H1 (cell line): ENCODE results near the gene TPRX1. TPM values are rescaled to one million over a fixed set of nuclear protein-coding genes. Genes with fewer than 3 reads are reported as not detected.

Source experiments
- CTCF ChIA-PET: fragments of 300-600 bp; sonication (Branson Sonifier 250); formaldehyde crosslinking; loops from one replicate; lab custom pipeline; 2021; ENCODE audit not compliant: partially characterized antibody; lab: Charles Lee
- POLR2A ChIA-PET: fragments of 300-600 bp; sonication (Branson Sonifier 250); formaldehyde crosslinking; loops from one replicate; lab custom pipeline; 2021; ENCODE audit warnings: inconsistent platforms; ENCODE audit not compliant: partially characterized antibody; lab: Charles Lee
- DNase-seq, 2 experiments: peaks; one replicate each; pipeline versions ENCODE4 v3.0.0 to v3.0.0-alpha.2; 2010 to 2022; ENCODE audit warnings: low spot score in 2 of 2, low read depth in 1 of 2, mixed read lengths in 1 of 2
- FAIRE-seq: peaks from 2 replicates; lab custom pipeline; 2011; peaks lifted over from hg19 to GRCh38; lab: Jason Lieb, UNC
- H2AFZ ChIP-seq: 2 replicates; pipeline ENCODE4 v1.8.1; 2012; ENCODE audit warnings: low read length, inconsistent platforms
- H2AK5ac ChIP-seq: 2 replicates; pipeline ENCODE4 v1.6.1; 2013; ENCODE audit warnings: low read depth, low read length
- H2BK120ac ChIP-seq: replicated peaks from 2 replicates; pipeline ENCODE3; 2013; ENCODE audit warnings: low read depth, low read length, inconsistent platforms
- H2BK12ac ChIP-seq: 2 replicates; pipeline ENCODE4 v1.6.1; 2013; ENCODE audit warnings: low read depth, low read length
- H2BK15ac ChIP-seq: 2 replicates; pipeline ENCODE4 v1.6.1; 2013; ENCODE audit warnings: low read length
- H2BK20ac ChIP-seq: 2 replicates; pipeline ENCODE4 v1.6.1; 2013; ENCODE audit warnings: low read length
- H2BK5ac ChIP-seq: 2 replicates; pipeline ENCODE4 v1.6.1; 2013; ENCODE audit warnings: low read depth, low read length
- H3K14ac ChIP-seq: 2 replicates; pipeline ENCODE4 v1.6.1; 2013; ENCODE audit warnings: inconsistent platforms; ENCODE audit not compliant: insufficient read length
- H3K18ac ChIP-seq: 2 replicates; pipeline ENCODE4 v1.6.1; 2013; ENCODE audit warnings: low read length; ENCODE audit errors: extremely low read depth
- H3K23ac ChIP-seq: 2 replicates; pipeline ENCODE4 v1.6.1; 2013; ENCODE audit warnings: inconsistent platforms; ENCODE audit not compliant: insufficient read length
- H3K23me2 ChIP-seq: 2 replicates; pipeline ENCODE4 v1.6.1; 2013; ENCODE audit warnings: low read depth, low read length
- H3K27ac ChIP-seq: 2 replicates; pipeline ENCODE4 v1.6.1; 2011; ENCODE audit warnings: low read depth, low read length, inconsistent platforms
- H3K27me3 ChIP-seq, 4 experiments: replicated peaks in 1 of 4; 1 replicate in 1 of 4; 2 replicates in 3 of 4; pipeline versions ENCODE4 v1.6.1 to v1.8.1; 2011 to 2013; ENCODE audit warnings: low read length in 3 of 4, mild to moderate bottlenecking in 3 of 4, inconsistent platforms in 2 of 4, mixed read lengths in 2 of 4, moderate library complexity in 1 of 4; ENCODE audit not compliant: control insufficient read depth in 3 of 4, insufficient read depth in 3 of 4; ENCODE audit errors: extremely low read depth in 1 of 4
- H3K36me3 ChIP-seq, 4 experiments: 2 replicates each; pipeline versions ENCODE4 v1.6.1 to v1.8.1; 2011 to 2013; ENCODE audit warnings: mild to moderate bottlenecking in 4 of 4, low read length in 3 of 4, moderate library complexity in 2 of 4, control low read depth in 1 of 4, inconsistent platforms in 1 of 4; ENCODE audit not compliant: insufficient read depth in 4 of 4, control insufficient read depth in 2 of 4
- H3K4ac ChIP-seq: replicated peaks from 2 replicates; pipeline ENCODE3; 2013; ENCODE audit warnings: low read length, low read depth, mixed read lengths, inconsistent platforms; ENCODE audit not compliant: insufficient read length
- H3K4me1 ChIP-seq, 4 experiments: replicated peaks in 1 of 4; 1 replicate in 1 of 4; 2 replicates in 3 of 4; pipeline versions ENCODE4 v1.6.1 to v1.8.1; 2011 to 2013; ENCODE audit warnings: low read length in 3 of 4, inconsistent platforms in 2 of 4, mixed read lengths in 1 of 4; ENCODE audit not compliant: insufficient read depth in 4 of 4, control insufficient read depth in 3 of 4
- H3K4me2 ChIP-seq, 2 experiments: 2 replicates each; pipeline versions ENCODE4 v1.6.1 to v1.8.1; 2011 to 2013; ENCODE audit warnings: low read depth in 2 of 2, low read length in 2 of 2, control low read depth in 1 of 2, inconsistent platforms in 1 of 2, mild to moderate bottlenecking in 1 of 2; ENCODE audit not compliant: insufficient read depth in 1 of 2
- H3K4me3 ChIP-seq, 4 experiments: fragments of 200-600, 300-600 bp in 1 of 4; sonication (generic), shearing (Covaris generic), sonication (Bioruptor Twin) in 1 of 4; 2 replicates each; pipeline versions ENCODE4 v1.5.1 to v1.8.1; 2011 to 2016; ENCODE audit warnings: low read length in 4 of 4, low read depth in 3 of 4, control low read depth in 2 of 4, inconsistent platforms in 2 of 4, mild to moderate bottlenecking in 2 of 4, mixed read lengths in 1 of 4, moderate library complexity in 1 of 4; ENCODE audit not compliant: insufficient read depth in 2 of 4; ENCODE audit errors: extremely low read depth in 1 of 4
- H3K56ac ChIP-seq: replicated peaks from 2 replicates; pipeline ENCODE3; 2013; ENCODE audit warnings: low read depth, mild to moderate bottlenecking, mixed read lengths, low read length, inconsistent platforms; ENCODE audit not compliant: insufficient read length
- H3K79me1 ChIP-seq: 2 replicates; pipeline ENCODE4 v1.6.1; 2013; ENCODE audit warnings: low read depth, low read length, control low read depth
- H3K79me2 ChIP-seq, 2 experiments: 2 replicates each; pipeline versions ENCODE4 v1.6.1 to v1.8.1; 2012 to 2013; ENCODE audit warnings: low read length in 2 of 2, mild to moderate bottlenecking in 2 of 2, inconsistent platforms in 1 of 2; ENCODE audit not compliant: insufficient read depth in 2 of 2, control insufficient read depth in 1 of 2
- H3K9ac ChIP-seq, 4 experiments: replicated peaks in 1 of 4; 1 replicate in 1 of 4; 2 replicates in 3 of 4; pipeline versions ENCODE4 v1.6.1 to v1.8.1; 2011 to 2013; ENCODE audit warnings: low read depth in 3 of 4, low read length in 3 of 4, control low read depth in 2 of 4, mild to moderate bottlenecking in 2 of 4, moderate library complexity in 2 of 4, inconsistent platforms in 1 of 4; ENCODE audit errors: extremely low read depth in 1 of 4
- H3K9me3 ChIP-seq, 2 experiments: 2 replicates each; pipeline versions ENCODE4 v1.6.1 to v1.8.1; 2012 to 2013; ENCODE audit warnings: mild to moderate bottlenecking in 2 of 2, moderate library complexity in 2 of 2, control low read depth in 1 of 2, inconsistent platforms in 1 of 2, low read depth in 1 of 2, low read length in 1 of 2, mixed read lengths in 1 of 2; ENCODE audit not compliant: insufficient read depth in 2 of 2
- H4K20me1 ChIP-seq, 2 experiments: replicated peaks in 1 of 2; 2 replicates each; pipeline versions ENCODE3 to v1.8.1; 2011 to 2013; ENCODE audit warnings: inconsistent platforms in 2 of 2, low read length in 2 of 2, mild to moderate bottlenecking in 1 of 2; ENCODE audit not compliant: insufficient read depth in 2 of 2, control insufficient read depth in 1 of 2
- H4K5ac ChIP-seq: 2 replicates; pipeline ENCODE4 v1.6.1; 2013; ENCODE audit warnings: low read length, low read depth, mixed read lengths, inconsistent platforms; ENCODE audit not compliant: insufficient read length
- H4K8ac ChIP-seq: 2 replicates; pipeline ENCODE4 v1.8.0; 2013; ENCODE audit warnings: mild to moderate bottlenecking, moderate library complexity, low read length, inconsistent platforms; ENCODE audit not compliant: insufficient read depth; ENCODE audit errors: extremely low read depth
- H4K91ac ChIP-seq: replicated peaks from 2 replicates; pipeline ENCODE3; 2013; ENCODE audit warnings: low read length, mixed read lengths, inconsistent platforms; ENCODE audit not compliant: insufficient read length
- BRCA1 ChIP-seq: IDR thresholded peaks from 2 replicates; pipeline ENCODE4 v1.6.1; 2012; ENCODE audit warnings: low read depth, low read length, improper control_type of control experiment
- CBX5 ChIP-seq: fragments of 300-800, 300-1000 bp; sonication (generic); IDR thresholded peaks from 2 replicates; pipeline ENCODE4 v1.7.1; 2016; ENCODE audit warnings: antibody characterized with exemption, low read length, low read depth
- EZH2 ChIP-seq: fragments of 200-600 bp; sonication (generic); IDR thresholded peaks from 2 replicates; pipeline ENCODE4 v1.7.1; 2012; ENCODE audit warnings: low read depth, mild to moderate bottlenecking, moderate library complexity, low read length, inconsistent platforms; ENCODE audit not compliant: severe bottlenecking
- GABPA ChIP-seq: IDR thresholded peaks from 2 replicates; pipeline ENCODE4 v1.6.1; 2011; ENCODE audit warnings: mild to moderate bottlenecking, low read length, moderate library complexity, borderline replicate concordance; ENCODE audit not compliant: insufficient read depth
- HDAC2 ChIP-seq, 2 experiments: fragments of 300-600 bp in 1 of 2; sonication (generic) in 1 of 2; IDR thresholded peaks; 2 replicates each; pipeline ENCODE4 v1.6.1; 2011 to 2012; ENCODE audit warnings: low read depth in 2 of 2, low read length in 2 of 2, mild to moderate bottlenecking in 2 of 2, moderate library complexity in 2 of 2, borderline replicate concordance in 1 of 2, inconsistent platforms in 1 of 2
- MAX ChIP-seq: IDR thresholded peaks from 2 replicates; pipeline ENCODE4 v1.6.1; 2012; ENCODE audit warnings: inconsistent platforms
- POLR2A ChIP-seq, 2 experiments: IDR thresholded peaks; 1 replicate in 1 of 2; 2 replicates in 1 of 2; pipeline ENCODE4 v1.6.1; 2011; ENCODE audit warnings: low read depth in 2 of 2, low read length in 2 of 2, mild to moderate bottlenecking in 2 of 2; ENCODE audit errors: control extremely low read depth in 1 of 2
- RAD21 ChIP-seq, 2 experiments: IDR thresholded peaks in 1 of 2; conservative IDR thresholded peaks in 1 of 2; 2 replicates each; pipeline ENCODE4 v1.6.1; 2011; ENCODE audit warnings: low read depth in 2 of 2, low read length in 2 of 2, improper control_type of control experiment in 1 of 2, inconsistent platforms in 1 of 2, mild to moderate bottlenecking in 1 of 2, moderate library complexity in 1 of 2
- RBBP5 ChIP-seq: IDR thresholded peaks from 2 replicates; pipeline ENCODE4 v1.7.1; 2012; ENCODE audit warnings: low read depth, mild to moderate bottlenecking, inconsistent platforms, low read length, moderate library complexity, borderline replicate concordance
- SIN3A ChIP-seq, 2 experiments: IDR thresholded peaks in 1 of 2; conservative IDR thresholded peaks in 1 of 2; 2 replicates each; pipeline ENCODE4 v1.6.1; 2011 to 2012; ENCODE audit warnings: low read length in 2 of 2, improper control_type of control experiment in 1 of 2, low read depth in 1 of 2, mild to moderate bottlenecking in 1 of 2
- SIX5 ChIP-seq: IDR thresholded peaks from 2 replicates; pipeline ENCODE4 v1.6.1; 2011; ENCODE audit warnings: mild to moderate bottlenecking, low read depth, low read length
- SRF ChIP-seq: IDR thresholded peaks from 2 replicates; pipeline ENCODE4 v1.6.1; 2011; ENCODE audit warnings: mild to moderate bottlenecking, low read depth, low read length, moderate library complexity
- TBP ChIP-seq: IDR thresholded peaks from 2 replicates; pipeline ENCODE4 v1.6.1; 2011; ENCODE audit warnings: low read depth, low read length, improper control_type of control experiment
- WGBS, 2 experiments: shearing (Covaris generic) in 1 of 2; methylation state at CpG; one replicate each; pipeline versions ENCODE4 v1.1.6 to v1.1.7; 2013 to 2015; ENCODE audit warnings: low lambda C conversion rate in 2 of 2, mixed read lengths in 2 of 2, inconsistent platforms in 1 of 2, low coverage in 1 of 2, missing lambda C conversion rate in 1 of 2; ENCODE audit not compliant: insufficient replicate concordance in 2 of 2, insufficient coverage in 1 of 2, insufficient read length in 1 of 2; ENCODE audit errors: extremely low coverage in 1 of 2, missing lambda C conversion rate in 1 of 2; 5-methylcytosine and 5-hydroxymethylcytosine counted together
- polyA plus RNA-seq, 7 experiments: library from polyadenylated mRNA; depleted of rRNA in 3 of 7; stranded (reverse) in 5 of 7; unstranded in 2 of 7; fragments of >200 nt in 5 of 7; fragments of 200-250 nt in 2 of 7; gene quantifications; 1 replicate in 5 of 7; 2 replicates in 1 of 7; 4 replicates in 1 of 7; pipeline versions ENCODE4 v1.2.1 to v1.2.3, GENCODE V29; 2011 to 2013; ENCODE audit warnings: missing spikeins in 2 of 7, mixed read lengths in 2 of 7
- total RNA-seq: library from RNA; stranded (reverse); fragmentation: NEBNext Ultra II Directional; extraction: Animal tissue kit (Norgen Biotek cat#: 25700); gene quantifications from 2 replicates; pipeline ENCODE4 v1.2.1, GENCODE V29; 2021

Gene TPRX1
- total and polyA plus RNA-seq, 2 of the 8 experiments (the other 6 are each of a cell fraction or from before 2014, with no cell fraction given): 0.03 TPM; not detected in 1

DNA sequence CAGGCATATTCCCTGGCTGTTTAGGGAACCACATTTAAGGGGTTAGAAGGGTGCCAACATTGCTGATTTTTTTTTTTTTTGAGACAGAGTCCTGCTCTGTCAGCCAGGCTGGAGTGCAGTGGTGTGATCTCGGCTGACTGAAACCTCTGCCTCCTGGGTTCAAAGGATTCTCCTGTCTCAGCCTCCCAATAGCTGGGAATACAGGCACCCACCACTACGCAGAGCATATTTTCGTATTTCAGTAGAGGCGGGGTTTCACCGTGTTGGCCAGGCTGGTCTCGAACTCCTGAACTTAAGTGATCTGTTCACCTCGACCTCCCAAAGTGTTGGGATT is 9.6 kb upstream of the TPRX1 start:
- peaks cover 4% of the 10 kb centered on the region; the same call in 1 of the 2 replicates for H3K23me2 ChIP-seq
- 0 out of 2 replicates have a peak overlapping the region, but pooled peaks have one; percentile 39 for H2BK12ac ChIP-seq
- H2BK20ac ChIP-seq: no peak overlapping the region
- no peaks in the 10 kb centered on the region for H3K36me3 ChIP-seq
- H3K56ac ChIP-seq: no peak overlapping the region
- no peak overlapping the region for H3K4me3 ChIP-seq
- WGBS, 2 experiments: 71% methylated on average over 7 of the region's 7 CpGs; no CpG with 5 or more reads in 1 of the 2 experiments
- no peak overlapping the region for H3K14ac ChIP-seq
- H3K18ac ChIP-seq: no peak overlapping the region; the same call in 1 of the 2 replicates
- H3K27me3 ChIP-seq: no peaks in the 10 kb centered on the region
- ChIA-PET CTCF (interaction anchor here (0.7 to 4.0 kb wide), 23 partner anchors 8 to 750 kb away, joined by 3 to 31 read pairs (median 4); partner anchors contain the start of gene EHD2), POLR2A (interaction anchor here (1.5 to 1.6 kb wide), 2 partner anchors 36 to 61 kb away, joined by 4 read pairs; no protein-coding TSS in a partner anchor)
- no peak overlapping the region for H3K9ac ChIP-seq
- H4K91ac ChIP-seq: no peak overlapping the region
- H4K5ac ChIP-seq: no peak overlapping the region
- no peak overlapping the region for H2AK5ac ChIP-seq
- H3K4me1 ChIP-seq: no peaks in the 10 kb centered on the region; a peak in 2 of 7 replicates
- H2AFZ ChIP-seq: no peak overlapping the region
- no peaks in the 10 kb centered on the region for H3K9me3 ChIP-seq
- no peak overlapping the region for H3K27ac ChIP-seq
- H2BK15ac ChIP-seq: no peak overlapping the region; the same call in 1 of the 2 replicates
- no peak overlapping the region for H2BK120ac ChIP-seq
- FAIRE-seq (no peak), DNase-seq (no peak)
- no peak overlapping the region for H3K4ac ChIP-seq
- H4K20me1 ChIP-seq: no peaks in the 10 kb centered on the region
- no peak overlapping the region for H4K8ac ChIP-seq
- no peaks in the 10 kb centered on the region for H3K79me2 ChIP-seq
- peak overlapping the region; percentile 32; the same call in 1 of the 2 replicates for H2BK5ac ChIP-seq
- no peaks in the 10 kb centered on the region for H3K79me1 ChIP-seq
- H3K23ac ChIP-seq: no peak overlapping the region
- no peak overlapping the region; a peak in 1 of 4 replicates for H3K4me2 ChIP-seq
- TF ChIP-seq CBX5 (no peak), EZH2 (no peak), BRCA1 (no peak), SIN3A (conservative IDR thresholded peaks at IDR 0.05 in 1 of 2, IDR thresholded peaks at IDR 0.05 in 1 of 2; ENCODE audit: low read depth in 1 of 2, low read length in 2 of 2) (no peak), GABPA (no peak), HDAC2 (IDR thresholded peaks at IDR 0.05; ENCODE audit: borderline replicate concordance in 1 of 2, low read depth in 2 of 2, low read length in 2 of 2) (no peak), SRF (no peak), TBP (no peak), RBBP5 (no peak), MAX (no peak), RAD21 (IDR thresholded peaks at IDR 0.05 in 1 of 2, conservative IDR thresholded peaks at IDR 0.05 in 1 of 2; ENCODE audit: low read depth in 2 of 2, low read length in 2 of 2) (no peak), POLR2A (IDR thresholded peaks at IDR 0.05; ENCODE audit: control extremely low read depth in 1 of 2, low read depth in 2 of 2, low read length in 2 of 2) (no peak), SIX5 (no peak)
